ENCODE results near the gene RNF38.
"Not testable (repeated sequence)": the region's sequence is repeated elsewhere in the genome, so short reads cannot be mapped to it uniquely, and the experiment has no call there.

Gene RNF38

DNA sequence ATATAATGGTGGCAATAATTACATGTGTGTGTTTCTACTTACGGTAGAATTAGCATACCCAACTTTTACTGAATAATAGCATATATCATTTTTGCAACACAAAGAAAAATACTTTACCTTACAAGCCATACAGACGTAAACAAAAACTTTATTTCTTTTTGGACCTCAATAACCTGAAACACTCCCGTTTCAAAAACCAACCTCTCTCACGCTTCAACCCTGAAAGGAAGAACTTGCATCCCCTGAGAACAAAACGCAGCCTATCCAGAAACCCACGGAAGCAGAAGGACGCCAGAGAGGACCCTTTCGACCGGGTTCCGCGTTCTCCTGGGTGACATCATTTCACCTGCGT lies at the start of gene RNF38:
RNF38 (minus strand) TSS at position 290 of the 352 bp plus-strand sequence; CDS start at position 129, 161 bp downstream.
- DNase-seq = no peak

DNA sequence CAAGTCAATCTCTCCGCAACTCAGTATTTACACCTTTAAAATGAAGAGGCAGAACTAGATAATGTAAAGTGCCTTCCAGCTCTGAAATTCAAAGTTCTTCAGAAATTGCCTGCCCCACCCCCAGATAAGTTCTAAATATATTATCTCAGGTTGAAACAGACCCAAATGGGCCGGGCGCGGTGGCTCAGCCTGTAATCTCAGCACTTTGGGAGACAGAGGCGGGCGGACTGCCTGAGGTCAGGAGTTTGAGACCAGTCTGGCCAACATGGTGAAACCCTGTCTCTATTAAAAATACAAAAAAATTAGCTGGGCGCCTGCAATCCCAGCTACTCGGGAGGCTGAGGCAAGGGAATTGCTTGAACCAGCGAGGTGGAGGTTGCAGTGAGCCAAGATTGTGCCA lies 48.5 kb upstream of the RNF38 start:
- not testable (repeated sequence) for DNase-seq

DNA sequence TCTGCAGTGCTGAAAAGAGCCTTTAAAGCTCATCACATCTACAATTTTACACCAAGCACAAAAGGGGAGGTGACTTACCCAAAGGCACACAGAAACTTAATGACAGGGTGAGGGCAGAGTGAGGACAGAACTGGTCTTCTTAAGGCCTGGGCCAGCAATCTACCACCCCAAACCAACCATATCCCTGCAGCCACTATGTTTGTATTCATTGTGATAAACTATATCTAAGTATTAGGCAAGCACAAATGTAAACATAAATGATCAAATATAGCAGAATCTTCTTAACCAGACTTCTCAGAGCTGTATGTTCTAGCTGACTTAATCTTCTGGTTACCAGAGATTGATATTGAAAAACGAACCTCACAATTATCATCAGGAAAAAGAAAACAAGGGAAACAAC lies 47.9 kb upstream of the RNF38 start:
- DNase-seq = peak; percentile 17

DNA sequence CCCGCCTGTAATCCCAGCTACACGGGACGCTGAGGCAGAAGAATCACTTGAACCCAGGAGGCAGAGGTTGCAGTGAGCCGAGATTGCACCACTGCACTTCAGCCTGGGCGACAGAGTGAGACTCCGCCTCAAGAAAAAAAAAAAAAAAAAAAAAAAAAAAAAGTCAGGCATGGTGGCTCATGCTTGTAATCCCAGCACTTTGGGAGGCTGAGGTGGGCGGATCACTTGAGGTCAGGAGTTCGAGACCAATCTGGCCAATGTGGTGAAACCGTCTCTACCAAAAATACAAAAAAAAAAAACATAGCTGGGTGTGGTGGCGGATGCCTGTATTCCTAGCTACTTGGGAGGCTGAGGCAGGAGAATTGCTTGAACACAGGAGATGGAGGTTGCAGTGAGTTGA lies 46.6 kb upstream of the RNF38 start:
- DNase-seq = not testable (repeated sequence)

DNA sequence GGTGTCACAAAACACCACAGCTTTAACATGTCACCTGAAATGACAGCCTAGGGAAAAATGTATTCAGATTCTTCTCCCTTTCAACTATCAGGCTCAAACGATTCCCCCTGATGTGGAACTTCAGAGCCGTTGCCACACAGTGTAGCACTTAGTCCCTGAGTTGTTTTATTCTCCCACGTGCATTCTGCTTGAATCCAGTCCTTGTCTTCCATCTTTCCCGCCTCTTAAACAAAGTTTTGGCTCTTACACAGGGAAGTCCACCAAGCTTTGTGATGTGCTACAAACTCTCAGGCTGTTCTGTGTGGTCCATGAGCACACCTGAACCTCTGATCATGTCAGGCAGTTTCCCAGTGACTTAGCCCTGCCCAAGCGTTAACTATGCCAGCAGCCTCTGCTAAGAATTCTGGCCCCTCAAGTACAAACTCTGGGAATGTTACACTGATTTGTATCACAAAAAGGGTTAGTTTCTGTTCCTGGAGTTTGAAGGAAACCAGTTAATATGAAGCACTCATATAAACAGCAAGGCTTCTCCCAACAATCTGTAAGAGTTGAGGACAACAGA lies 45.8 kb upstream of the RNF38 start:
- no peak for DNase-seq

DNA sequence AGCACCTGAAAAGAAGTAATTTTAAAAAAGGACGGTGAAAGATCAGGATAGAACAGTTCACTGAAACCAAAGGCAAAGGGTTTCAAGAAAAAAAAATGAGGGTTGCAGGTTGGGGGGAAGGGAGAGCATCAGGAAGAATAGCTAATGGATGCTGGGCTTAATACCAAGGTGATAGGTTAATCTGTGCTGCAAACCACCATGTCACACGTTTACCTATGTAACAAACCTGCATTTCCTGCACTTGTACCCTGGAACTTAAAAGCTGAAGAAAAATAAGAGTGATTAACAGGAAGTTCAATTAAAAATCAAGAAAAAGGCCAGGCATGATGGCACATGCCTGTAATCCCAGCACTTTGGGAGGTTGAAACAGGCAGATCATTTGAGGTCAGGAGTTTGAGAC lies 44.1 kb upstream of the RNF38 start:
- no peak for DNase-seq

DNA sequence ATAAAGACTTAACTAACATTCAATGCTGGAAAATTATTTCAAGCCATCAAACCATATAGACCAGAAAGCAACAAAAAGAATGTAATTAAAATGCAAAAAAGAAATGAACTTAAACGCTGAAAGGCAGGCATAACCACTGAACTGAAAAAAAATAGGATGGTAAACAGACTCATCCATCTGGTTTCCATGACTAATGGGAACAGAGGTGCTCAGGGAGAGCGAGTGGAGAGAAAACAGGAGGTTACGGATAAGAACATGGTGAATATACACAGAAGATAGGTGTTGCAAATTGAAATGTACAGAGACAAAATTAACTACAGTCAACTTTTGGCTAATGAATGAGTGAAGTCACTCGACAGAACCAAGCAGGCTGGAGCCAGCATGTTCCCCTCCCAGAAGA lies 43.5 kb upstream of the RNF38 start:
- no peak for DNase-seq

DNA sequence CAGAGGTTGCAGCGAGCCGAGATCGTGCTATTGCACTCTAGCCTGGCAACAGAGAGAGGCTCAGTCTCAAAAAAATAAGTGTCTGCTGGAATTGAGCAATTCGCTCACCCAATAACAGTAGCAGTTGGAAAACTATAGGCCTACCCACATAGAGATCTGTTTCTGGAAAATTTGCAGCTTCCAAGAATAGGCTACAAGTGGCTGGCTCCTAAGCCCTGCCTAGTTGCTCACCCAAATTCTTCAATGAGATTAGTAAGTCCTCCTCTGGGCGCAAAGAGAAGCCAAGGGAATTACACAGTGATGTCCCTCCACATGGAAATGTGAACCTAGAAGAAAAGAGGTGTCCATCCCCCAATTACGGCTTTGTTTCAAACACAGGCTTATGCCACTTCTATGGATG lies 42.6 kb upstream of the RNF38 start:
- DNase-seq = no peak

DNA sequence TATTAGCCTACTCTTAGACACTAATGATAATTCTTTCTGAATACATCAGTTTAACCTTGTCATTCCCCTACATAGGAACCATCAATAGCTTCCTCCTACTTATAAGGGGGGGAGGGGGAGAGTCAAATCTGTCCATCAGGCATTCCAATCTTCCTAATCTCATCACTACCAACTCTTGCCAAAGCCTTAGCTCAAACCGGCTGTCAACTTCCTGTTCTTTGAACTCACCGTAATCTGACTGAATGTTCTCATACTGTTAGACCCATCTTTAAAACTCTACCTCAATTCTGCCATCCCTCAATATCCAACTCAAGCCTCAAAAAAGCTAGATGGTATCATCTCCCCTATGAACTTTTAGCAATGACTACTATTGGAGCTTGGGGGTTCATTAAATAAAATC lies 41.9 kb upstream of the RNF38 start:
- DNase-seq = no peak

DNA sequence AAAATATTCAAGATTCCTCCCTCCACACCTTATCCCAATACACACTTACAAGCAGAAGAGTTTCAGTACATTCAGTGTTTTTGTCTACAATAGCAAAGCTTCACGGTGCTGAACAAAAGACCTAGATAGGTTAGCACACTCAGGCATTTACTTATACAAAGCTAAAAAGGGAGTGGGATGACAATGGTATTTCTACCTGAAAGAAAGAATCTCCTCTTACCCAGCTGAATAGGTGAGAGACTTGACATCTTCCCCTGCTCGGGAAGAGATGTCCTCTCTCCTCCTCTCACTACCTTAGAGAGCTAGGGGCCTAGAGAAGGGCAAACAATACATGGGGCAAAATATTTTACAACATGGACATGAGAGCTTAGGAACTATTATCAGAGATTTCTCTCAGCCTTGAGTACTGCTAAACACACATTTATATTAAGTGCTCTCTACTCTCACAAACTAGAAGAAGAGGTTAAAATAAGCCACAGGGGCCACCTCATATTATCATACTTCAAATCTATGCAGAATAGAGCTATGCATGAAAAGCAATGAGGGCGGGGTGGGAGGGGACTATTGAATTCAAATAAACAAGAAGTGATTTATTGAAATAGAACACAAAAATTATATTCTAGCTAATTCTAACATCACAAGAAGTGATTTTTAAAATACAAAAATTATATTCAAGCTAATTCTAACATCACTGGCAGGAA lies 38.6 kb upstream of the RNF38 start:
- DNase-seq = no peak

DNA sequence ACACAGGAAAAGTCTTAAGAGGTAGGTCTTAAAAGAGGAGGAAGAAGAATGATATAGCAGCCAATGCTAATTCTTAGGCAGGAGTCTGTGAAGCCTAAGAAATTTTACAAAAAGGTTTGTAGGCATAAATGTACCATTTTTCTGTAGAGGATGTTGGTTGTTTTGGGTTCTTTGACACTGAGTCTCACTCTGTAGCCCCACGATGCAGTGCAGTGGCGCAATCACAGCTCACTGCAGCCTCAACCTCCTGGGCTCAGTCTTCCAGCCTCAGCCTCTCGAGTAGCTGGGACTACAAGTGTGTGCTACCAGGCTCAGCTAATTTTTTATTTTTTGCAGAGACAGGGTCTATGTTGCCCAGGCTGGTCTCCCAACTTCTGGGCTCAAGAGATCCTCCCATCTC lies 37.7 kb upstream of the RNF38 start:
- DNase-seq = no peak

DNA sequence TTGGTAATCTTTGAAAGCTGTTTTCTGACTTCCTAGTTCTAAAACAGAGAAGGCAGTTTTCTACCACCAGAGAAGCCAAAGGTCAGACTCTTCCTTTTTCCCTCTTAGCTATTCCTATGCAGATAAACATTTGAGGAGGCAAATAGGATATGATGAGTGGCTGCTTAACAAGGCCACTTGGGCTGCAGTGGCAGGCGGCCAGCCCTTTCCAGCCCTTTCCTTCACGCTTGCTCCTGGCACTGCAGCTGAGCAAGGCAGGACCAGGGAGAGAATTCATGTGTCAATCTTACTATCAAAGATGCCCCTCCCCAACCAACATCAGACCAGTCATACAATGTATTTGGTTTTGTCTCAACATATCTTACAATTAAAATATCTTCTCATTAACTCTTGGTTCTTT lies 36.8 kb upstream of the RNF38 start:
- DNase-seq = no peak

DNA sequence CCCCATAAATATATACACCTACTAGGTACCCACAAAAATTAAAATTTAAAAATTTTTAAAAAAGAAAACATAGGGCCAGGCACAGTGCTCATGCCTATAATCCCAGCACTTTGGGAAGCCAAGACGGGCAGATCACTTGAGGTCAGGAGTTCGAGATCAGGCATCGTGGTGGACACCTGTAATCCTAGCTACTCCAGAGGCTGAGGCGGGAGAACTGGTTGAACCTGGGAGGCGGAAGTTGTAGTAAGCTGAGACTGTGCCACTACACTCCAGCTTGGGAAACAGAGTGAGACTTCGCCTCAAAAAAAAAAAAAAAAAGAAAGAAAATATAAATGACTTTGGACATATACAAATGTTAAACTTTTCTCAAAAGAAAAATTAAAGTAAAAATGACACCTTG lies 33.3 kb upstream of the RNF38 start:
- no peak for DNase-seq

DNA sequence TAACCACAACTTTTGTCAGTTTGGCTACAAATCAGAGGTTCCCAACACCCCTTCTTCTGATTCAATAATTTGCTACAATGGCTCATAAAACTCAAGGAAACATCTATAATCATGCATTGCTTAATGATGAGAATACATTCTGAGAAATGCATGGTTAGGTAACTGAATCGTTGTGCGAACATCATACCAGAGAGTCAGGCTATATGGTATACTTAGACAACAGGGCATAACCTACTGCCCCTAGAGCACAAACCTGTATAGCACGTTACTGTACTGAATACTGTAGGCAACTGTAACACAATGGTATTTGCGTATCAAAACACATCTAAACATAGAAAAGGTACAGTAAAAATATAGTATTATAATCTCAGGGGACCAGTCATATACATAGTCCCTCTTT lies 31.0 kb upstream of the RNF38 start:
- DNase-seq = no peak

DNA sequence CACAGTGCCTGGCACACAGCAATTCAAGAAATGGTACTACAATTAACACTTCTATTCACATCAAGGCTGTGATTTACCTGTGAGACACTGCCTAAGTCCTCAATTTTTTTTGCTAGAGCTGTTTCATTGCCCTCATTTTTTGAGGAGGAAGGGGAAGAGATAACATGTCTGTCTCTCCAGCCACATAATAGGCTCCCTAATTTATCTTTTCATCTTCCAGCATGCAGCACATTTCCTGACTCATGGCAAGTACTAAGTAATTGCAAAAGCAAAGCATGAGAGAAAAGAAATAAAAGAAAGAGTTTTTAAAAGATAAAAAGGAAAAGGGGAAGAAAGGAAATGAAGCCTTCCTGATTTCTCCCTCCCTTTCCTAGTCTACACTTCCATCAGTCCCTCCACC lies 26.9 kb upstream of the RNF38 start:
- DNase-seq = no peak

DNA sequence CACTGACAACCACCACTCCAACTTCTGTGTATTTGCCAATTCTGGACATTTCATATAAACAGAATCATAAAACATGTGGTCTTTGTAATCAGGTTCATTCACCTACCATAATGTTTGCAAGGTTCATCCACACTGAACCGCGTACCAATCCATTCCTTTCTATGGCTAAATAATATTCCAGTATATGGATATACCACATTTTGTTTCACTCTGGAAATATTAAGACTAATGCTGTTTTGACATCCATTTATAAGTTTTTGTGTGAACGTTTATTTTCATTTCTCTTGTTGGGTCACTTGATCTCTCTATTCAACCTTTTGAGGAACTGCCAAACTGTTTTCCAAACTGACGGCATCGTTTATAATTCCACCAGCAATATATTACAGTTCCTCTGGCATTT lies 26.3 kb upstream of the RNF38 start:
- no peak for DNase-seq

DNA sequence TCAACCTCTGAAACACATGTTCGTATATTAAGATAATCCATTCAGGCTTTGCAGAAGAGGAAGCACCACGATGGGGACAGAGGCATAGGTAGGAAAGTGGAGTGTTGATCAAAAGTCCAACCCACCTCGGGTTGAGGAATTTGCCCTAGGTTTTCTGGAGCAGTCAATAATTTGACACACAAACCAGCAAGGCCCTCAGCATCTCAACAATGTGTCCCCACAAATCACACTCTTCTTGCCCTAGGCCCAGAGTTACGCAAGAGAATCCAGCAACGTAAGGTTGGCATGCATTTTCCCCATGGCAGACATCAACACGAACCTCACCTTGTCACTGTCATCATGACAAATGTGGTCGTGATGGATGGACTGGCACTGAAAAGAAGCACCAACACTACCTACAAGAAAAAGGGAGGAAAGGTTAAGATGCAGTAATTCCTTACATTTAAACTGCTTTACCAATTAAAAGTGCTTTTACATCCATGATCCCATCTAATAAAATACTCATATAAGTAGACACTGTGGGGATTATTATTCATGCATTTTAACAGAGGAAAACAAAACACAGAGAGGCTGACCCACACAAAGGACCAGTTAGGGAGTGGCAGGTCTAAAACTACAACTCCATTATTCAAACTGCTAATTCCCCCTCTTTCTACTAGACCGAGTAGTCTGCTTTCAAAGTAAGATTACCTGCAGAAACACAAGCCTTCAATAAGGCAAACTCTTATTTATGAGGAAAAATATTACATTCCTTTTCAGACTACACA lies 24.4 kb upstream of the RNF38 start:
- no peak for DNase-seq

DNA sequence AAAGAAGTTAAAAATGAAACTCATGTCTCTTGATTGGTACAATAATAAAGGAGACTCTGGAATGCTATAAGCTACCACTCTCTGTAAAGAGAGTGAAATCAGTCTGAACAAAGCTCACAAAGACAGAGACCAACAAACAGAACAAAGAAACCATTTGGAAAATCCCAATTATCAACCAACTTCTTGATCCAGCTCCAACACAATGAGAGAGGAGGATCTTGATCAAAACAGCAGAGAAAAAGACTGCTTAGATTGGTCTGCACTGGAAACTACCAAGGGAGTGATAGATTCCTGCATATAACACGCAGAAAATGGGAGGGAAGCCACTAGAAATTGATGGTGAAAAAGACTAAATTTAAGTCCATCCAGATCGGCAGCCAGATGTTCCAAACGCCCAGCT lies 23.1 kb upstream of the RNF38 start:
- no peak for DNase-seq

DNA sequence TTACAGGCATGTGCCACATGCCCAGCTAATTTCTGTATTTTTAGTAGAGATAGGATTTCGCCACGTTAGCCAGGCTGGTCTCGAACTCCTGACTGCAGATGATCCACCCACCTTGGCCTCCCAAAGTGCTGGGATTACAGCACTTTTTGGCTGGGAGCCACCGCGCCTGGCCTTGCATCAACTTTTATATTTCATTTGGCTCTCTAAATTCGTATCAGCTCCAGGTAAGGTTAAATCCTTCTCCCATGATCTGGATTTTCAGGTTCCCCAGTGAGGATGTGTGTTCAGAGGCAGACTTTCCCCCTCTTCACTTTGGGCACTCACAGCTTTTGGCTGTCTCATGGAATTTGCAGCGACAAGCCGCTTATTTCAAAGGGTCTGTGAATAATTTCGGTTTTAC lies 16.8 kb upstream of the RNF38 start:
- DNase-seq = no peak

DNA sequence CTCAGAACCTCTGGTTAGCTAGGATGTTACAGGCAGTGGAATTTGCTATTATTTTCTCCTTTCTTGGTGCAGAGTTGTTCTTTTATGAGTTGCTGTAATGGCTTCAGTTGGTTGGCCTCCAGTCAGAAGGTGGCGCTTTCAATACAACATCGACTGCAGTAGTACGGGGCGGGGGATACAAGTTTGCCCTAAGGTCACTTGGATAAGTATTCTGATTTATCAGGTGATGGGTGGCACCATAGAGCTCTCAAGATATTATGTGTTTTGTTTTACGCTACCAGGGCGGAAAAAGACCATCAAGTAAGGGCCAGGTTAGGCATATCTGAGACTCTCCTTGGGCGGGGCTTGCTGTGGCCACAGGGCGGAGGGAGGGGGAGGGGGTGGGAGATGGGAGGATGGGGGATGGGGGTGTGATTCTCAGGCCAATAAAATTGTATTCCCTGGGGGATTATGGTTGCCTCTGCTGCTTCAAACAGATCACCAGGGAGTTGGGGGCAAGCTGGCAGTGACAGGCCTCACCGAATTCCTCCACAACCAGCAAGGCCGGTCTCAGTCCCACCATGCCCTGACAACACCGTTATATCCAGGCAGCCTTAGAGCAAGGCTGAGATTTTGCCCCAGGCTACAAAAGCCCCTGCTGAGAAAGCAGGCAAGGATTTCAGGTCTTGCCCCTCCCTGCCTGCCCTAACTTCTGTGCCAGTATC lies 15.9 kb upstream of the RNF38 start:
- no peak for DNase-seq

DNA sequence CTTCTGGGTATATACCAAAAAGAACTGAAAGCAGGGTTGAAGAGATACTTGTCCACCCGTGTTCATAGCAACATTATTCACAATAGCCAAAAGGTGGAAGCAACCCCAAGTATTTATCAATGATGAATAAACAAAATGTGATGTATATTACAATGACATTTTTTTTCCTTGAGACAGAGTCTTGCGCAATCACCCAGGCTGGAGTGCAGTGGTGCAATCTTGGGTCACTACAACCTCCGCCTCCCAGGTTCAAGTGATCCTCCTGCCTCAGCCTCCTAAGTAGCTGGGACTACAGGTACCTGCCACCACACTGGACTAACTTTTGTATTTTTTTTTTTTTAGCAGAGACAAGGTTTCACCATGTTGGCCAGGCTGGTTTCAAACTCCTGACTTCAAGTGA lies 11.3 kb upstream of the RNF38 start:
- DNase-seq = not testable (repeated sequence)

DNA sequence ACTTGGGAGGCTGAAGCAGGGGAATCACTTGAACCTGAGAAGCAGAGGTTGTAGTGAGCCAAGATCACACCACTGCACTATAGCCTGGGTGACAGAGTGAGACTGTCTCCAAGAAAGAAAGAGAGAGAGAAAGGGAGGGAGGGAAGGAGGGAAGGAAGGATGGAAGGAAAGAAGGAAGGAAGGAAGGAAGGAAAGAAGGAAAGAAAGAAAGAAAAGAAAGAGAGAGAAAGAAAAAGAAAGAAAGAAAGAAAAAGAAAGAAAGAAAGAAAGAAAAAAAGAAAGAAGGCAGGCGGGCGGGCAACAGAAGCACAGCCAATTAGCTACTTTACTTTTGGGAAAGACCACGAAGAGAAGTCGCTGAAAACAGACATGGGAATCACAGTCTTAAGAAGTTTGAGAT lies 9.0 kb upstream of the RNF38 start:
- not testable (repeated sequence) for DNase-seq

DNA sequence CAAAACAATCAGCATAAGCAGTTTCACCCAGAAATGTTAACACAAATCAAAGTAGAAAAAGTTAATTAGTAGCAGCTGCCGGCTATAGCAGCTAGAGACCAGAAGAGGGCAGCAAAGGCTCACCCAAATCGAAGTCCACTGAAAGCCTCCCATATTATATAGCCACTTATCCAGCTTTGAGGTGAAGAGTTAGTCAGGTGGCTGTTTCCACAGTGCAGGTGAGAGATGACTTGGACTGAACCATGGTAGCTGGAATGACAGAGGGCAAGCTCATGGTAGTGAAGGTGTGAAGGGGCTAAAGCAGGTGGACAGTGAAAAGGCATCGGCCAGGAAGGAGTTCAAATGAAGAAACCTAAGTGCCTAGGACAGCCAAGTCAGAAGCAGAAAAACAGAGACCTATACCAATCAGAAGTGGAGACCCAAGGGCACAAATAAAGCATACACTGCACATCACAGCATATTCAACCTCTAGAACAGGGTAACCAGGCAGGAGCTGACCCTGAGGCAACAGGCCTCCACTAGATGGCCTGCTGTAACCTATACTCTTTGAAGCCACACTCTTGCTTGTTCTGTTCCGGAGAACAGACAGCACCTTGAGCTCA lies 7.2 kb upstream of the RNF38 start:
- peak; percentile 46 for DNase-seq

Data from NCI-H2227 treated with DMSO at 0.1 percent for 48 hours (cell line).